ENCODE data around the gene TFDP2.

DNA sequence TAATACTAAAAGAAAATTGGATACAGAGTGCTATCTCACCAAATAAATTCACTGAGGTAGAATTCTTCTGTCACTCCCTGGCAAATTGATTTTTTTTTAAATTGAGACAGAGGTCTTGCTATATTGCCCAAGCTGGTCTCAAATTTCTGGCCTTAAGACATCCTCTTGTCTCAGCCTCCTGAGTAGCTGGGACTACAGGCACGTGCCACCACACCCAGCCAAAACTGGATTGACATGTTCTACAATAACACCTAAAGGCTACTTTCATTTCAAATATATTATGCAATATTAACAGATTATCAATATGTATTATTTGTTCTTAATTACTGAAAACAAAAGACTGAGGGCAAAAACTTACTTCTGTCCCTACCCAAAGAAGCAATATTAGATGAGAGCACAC, 36.7 kb downstream of the TFDP2 start:
- TF ChIP-seq RARB (CRISPR knock-in tag; IDR thresholded peaks at IDR 0.05) = no peak
- TF ChIP-seq ZFP3 (CRISPR knock-in tag; IDR thresholded peaks at IDR 0.05) = no peak
- no peak for TF ChIP-seq TCF4 (CRISPR knock-in tag; IDR thresholded peaks at IDR 0.05; ENCODE audit: borderline replicate concordance)
- no peak for TF ChIP-seq ESRRG (CRISPR knock-in tag; IDR thresholded peaks at IDR 0.05)
- TF ChIP-seq PATZ1 (CRISPR knock-in tag; IDR thresholded peaks at IDR 0.05; ENCODE audit: borderline replicate concordance) = no peak
- no peak for TF ChIP-seq PPARA (CRISPR knock-in tag; IDR thresholded peaks at IDR 0.05; ENCODE audit: borderline replicate concordance)
- no peak for TF ChIP-seq TOX (CRISPR knock-in tag; IDR thresholded peaks at IDR 0.05; ENCODE audit: borderline replicate concordance)
- TF ChIP-seq, protein P1, sequence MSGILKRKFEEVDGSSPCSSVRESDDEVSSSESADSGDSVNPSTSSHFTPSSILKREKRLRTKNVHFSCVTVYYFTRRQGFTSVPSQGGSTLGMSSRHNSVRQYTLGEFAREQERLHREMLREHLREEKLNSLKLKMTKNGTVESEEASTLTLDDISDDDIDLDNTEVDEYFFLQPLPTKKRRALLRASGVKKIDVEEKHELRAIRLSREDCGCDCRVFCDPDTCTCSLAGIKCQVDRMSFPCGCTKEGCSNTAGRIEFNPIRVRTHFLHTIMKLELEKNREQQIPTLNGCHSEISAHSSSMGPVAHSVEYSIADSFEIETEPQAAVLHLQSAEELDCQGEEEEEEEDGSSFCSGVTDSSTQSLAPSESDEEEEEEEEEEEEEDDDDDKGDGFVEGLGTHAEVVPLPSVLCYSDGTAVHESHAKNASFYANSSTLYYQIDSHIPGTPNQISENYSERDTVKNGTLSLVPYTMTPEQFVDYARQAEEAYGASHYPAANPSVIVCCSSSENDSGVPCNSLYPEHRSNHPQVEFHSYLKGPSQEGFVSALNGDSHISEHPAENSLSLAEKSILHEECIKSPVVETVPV (CRISPR knock-in tag; IDR thresholded peaks at IDR 0.05) = no peak
- TF ChIP-seq ZC3H10 (CRISPR knock-in tag; IDR thresholded peaks at IDR 0.05) = no peak
- no peak for TF ChIP-seq CREB5 (CRISPR knock-in tag; IDR thresholded peaks at IDR 0.05; ENCODE audit: low read depth)
- TF ChIP-seq, protein P2, sequence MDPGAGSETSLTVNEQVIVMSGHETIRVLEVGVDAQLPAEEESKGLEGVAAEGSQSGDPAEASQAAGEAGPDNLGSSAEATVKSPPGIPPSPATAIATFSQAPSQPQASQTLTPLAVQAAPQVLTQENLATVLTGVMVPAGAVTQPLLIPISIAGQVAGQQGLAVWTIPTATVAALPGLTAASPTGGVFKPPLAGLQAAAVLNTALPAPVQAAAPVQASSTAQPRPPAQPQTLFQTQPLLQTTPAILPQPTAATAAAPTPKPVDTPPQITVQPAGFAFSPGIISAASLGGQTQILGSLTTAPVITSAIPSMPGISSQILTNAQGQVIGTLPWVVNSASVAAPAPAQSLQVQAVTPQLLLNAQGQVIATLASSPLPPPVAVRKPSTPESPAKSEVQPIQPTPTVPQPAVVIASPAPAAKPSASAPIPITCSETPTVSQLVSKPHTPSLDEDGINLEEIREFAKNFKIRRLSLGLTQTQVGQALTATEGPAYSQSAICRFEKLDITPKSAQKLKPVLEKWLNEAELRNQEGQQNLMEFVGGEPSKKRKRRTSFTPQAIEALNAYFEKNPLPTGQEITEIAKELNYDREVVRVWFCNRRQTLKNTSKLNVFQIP (CRISPR knock-in tag; IDR thresholded peaks at IDR 0.05; ENCODE audit: borderline replicate concordance, low read depth) = no peak
- no peak for TF ChIP-seq ZNF8 (CRISPR knock-in tag; IDR thresholded peaks at IDR 0.05)
- no peak for TF ChIP-seq BACH2 (CRISPR knock-in tag; IDR thresholded peaks at IDR 0.05; ENCODE audit: borderline replicate concordance)
- no peak for TF ChIP-seq ARNTL (CRISPR knock-in tag; IDR thresholded peaks at IDR 0.05; ENCODE audit: borderline replicate concordance, low read depth)
